C4-2B (cell line): ENCODE measurements around the gene MAPKBP1.

Experiments used
- CTCF ChIP-seq: fragments of 450-650 bp; conservative IDR thresholded peaks from 2 replicates; pipeline ENCODE4 v1.5.1; 2017; ENCODE audit warnings: mild to moderate bottlenecking
- ZFX ChIP-seq: fragments of 450-650 bp; IDR thresholded peaks from 2 replicates; pipeline ENCODE4 v1.6.1; 2017

GRCh38 chr15:41844814-41845213, 70.5 kb downstream of the MAPKBP1 start:
- TF ChIP-seq CTCF (no peak), ZFX (no peak)
